Measurements from ENCODE around the gene GOT2.
"Not testable (repeated sequence)": the region's sequence is repeated elsewhere in the genome, so short reads cannot be mapped to it uniquely, and the experiment has no call there.

GOT2 gene

DNA sequence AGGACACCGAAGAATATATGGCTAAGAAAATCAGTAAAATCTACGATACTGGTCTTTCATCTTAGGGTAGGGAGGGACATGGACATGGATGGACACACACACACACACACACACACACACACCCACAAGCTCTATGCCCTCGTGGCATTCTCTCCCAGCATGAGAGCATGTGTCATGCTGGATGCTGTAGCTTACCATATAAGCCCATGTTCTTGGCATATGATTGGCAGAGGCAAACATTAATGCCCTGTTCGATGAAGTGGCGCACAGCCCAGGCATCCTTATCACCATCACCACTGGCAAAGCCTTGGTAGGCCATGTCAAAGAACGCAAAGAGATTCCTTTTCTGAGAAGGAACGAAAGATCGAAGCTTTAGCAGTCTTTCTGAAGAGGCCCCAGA is 17.6 kb downstream of the GOT2 start:
- no peak for DNase-seq

GRCh38 chr16:58713742-58714141 is 20.4 kb downstream of the GOT2 start:
- no peak for DNase-seq

DNA sequence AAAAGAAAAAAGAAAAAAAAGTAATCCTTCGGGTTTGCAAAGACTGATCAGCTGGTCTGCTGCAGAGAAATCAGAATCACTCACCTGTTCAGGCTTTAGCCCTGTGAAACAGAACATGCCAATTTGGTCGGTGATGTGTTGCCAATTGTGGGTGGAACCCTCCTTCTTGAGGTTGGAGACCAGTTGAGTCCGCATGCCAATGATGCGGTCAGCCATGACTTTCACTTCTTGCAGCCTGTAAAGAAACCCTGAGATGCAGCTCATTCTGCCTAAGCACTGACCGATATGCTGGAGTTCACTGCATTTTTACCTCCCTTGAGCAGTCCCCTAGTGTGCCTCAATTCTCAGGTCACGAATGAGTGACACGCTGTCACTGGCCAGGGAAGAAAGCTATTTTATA is 24.8 kb downstream of the GOT2 start:
- DNase-seq, result no peak

DNA sequence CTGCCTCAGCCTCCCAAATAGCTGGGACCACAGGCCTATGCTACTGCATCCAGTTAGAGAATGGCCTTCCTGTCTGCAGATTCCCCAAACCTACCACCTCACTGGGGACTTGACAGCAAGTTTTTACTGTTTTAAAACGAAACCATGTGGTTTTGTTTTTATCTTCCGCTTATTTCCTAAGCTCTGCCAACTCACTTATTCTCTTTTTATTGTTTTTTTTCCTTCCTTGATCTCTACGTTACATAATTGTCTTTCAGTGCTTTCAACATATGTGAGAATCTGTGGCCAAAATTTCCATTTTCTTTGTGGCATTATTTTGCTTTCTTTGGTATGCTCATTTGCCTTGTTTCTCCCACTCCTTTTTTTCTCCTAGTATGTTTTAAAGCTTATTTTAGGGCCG is 35.0 kb downstream of the GOT2 start:
- no peak for DNase-seq

GRCh38 chr16:58695368-58695767 is 38.7 kb downstream of the GOT2 start:
- DNase-seq, result no peak

GRCh38 chr16:58692450-58692849 is 41.7 kb downstream of the GOT2 start:
- DNase-seq, result no peak

GRCh38 chr16:58686985-58687706 is 47.0 kb downstream of the GOT2 start:
- DNase-seq, result not testable (repeated sequence)

DNA sequence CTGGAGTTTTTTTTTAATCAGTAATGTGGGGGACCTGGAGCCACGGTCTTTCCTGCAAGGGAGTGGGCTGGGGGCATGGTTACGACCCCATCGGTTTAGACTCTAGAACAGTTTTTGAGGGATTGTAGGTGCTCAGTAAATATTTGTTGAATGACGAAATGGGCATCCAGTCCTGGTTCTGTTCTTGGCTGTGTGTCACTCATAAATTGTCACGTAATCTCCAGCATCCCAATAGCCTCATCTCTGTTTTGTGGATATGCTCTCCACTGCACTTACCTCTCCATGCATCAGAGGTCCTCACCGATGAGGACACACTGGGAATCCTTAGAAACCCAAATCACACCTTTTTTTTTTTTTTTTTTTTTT is 49.0 kb downstream of the GOT2 start:
- no peak for DNase-seq

GRCh38 chr16:58684354-58685083 is 49.6 kb downstream of the GOT2 start, which contains the start of gene SLC38A7:
Gene SLC38A7, minus strand, starts transcription at chr16:58684770. Its CDS starts 4,644 bp downstream, at chr16:58680126.
- DNase-seq, result peak; percentile 9

GRCh38 chr16:58684001-58684353 is 50.1 kb downstream of the GOT2 start:
- no peak for DNase-seq

DNA sequence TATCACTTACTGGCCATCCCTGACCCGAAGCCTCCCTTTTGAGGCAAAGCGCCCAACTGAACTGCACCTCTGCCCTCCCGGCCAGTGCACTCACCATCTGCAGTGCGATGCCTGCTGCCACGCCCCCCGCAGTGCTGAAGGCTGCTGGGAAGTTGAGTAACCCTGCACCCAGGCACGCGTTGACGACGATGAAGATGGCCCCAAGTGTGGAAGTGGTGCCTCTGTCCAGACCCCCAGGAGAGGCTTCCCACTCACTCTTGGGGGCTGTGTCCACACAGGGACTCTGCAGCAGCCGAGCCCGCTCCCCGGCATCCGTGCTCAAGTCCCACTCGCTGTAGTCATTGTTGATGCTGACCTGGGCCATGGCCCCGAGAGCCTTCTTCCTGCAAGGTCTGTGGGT is 54.4 kb downstream of the GOT2 start:
- no peak for DNase-seq

- DNase-seq, result no peak
Observed at GRCh38 chr16:58678716-58679115, 55.4 kb downstream of the GOT2 start.

- no peak for DNase-seq
Observed at GRCh38 chr16:58678269-58678668, 55.8 kb downstream of the GOT2 start.

- no peak for DNase-seq
Observed at GRCh38 chr16:58670946-58671583, 63.1 kb downstream of the GOT2 start.

- no peak for DNase-seq
Observed at GRCh38 chr16:58670177-58670576, 63.9 kb downstream of the GOT2 start.

DNA sequence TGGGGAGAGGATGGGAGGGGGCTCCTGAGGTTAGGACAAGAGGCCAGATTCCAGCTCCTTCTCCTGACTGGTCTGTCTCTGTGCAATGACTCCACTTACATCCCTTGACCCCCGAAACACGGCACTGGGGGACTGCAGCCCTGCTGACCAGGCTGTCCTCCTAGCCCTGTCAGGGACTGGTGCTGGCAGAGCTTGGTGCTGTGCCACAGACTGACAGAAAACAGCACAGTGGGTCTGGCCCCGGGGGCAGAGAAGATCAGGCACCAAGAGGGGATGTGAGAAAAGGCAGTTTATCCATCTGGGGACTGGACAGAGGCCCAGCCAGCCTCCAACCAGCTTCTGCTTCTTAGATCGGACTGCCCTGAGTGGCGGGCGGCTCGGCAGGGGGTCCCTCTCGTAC is 68.9 kb downstream of the GOT2 start:
- DNase-seq, result no peak

DNA sequence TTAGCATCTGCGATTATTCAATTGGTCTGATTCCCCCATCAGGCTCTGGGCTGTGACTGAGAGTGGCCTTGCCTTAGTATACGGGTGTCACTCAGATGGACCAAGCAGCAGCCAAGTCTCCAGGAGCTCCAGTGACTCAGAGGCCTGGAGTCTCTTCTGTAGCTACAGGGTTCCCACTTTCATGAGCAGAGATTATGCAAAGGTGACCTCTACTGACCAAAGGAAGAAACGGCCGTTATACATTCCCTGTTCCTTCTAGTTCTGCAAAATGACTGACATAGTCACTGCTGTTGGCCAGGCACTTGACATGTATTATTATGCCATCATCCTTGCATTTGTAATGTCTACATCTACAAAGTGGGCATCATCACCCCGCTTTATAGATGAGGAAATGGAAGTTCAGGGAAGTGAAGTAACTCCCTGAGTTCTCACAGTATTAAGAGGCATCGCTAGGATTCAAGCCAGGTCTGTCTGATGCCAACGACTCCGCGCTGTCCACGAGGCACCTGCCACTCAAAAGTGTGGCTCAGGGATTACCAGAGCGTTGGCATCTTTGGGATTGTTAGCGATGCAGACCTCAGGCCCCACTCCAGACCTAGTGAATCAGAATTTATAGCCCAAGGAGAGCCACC is 72.8 kb downstream of the GOT2 start:
- DNase-seq, result peak; percentile 43

DNA sequence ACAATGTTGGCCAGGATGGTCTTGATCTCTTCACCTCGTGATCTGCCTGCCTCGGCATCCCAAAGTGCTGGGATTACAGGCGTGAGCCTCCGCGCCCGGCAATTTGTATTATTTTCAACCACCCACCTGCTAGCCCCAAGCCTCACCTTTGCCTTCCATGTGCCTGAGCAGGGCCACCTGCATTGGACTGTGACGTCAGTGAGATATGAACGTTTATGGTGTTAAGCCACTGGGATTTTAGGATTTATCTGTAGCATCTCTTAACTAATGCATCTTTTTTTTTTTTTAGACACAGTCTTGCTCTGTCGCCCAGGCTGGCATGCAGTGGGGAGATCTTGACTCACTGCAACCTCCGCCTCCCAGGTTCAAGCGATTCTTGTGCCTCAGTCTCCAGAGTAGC is 74.2 kb downstream of the GOT2 start:
- not testable (repeated sequence) for DNase-seq

DNA sequence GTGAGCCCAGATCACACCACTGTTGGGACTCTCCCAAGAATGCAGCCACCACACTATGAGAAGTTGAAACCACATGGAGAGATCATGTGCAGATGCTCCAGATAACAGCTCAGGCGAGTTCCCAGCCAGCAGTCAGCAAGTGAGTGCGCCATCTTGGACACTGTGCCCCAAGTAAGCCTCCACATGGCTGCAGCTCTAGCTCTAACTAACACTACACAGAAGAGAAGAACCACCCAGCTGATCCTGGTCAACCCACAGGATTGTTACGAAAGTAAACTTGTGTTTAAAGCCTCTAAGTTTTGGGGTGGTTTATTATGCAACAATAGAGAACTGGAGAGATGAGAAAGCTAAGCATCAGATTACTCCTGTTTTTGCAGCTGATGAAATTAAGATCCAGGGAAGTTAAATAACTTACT is 75.3 kb downstream of the GOT2 start:
- no peak for DNase-seq

Measured in DMS153 (cell line).